ENCODE data around the gene CACNA1C. TPM values are rescaled to one million over a fixed set of nuclear protein-coding genes. Genes with fewer than 3 reads are reported as not detected.
A peak's percentile ranks its signal among the peaks of the same experiment; 100 is the strongest.
"Not testable (repeated sequence)": the region's sequence is repeated elsewhere in the genome, so short reads cannot be mapped to it uniquely, and the experiment has no call there.

Gene CACNA1C
- total and polyA plus RNA-seq, 2 donors (not counting 1 experiment from before 2014, with no cell fraction given), result 7.6 to 11.4 TPM

- H3K36me3 ChIP-seq (ENCODE audit: control insufficient read depth, insufficient read depth, low read length), result no peaks in the 10 kb centered on the region
- H3K79me2 ChIP-seq (ENCODE audit: control insufficient read depth, insufficient read depth, low read length), result no peaks in the 10 kb centered on the region
- TF ChIP-seq EZH2 (IDR thresholded peaks at IDR 0.05; ENCODE audit: low read length, missing control alignments), result no peak
- no peak for TF ChIP-seq CTCF (conservative IDR thresholded peaks at IDR 0.05 in 1 of 2, IDR thresholded peaks at IDR 0.05 in 1 of 2; ENCODE audit: low read depth in 1 of 2, low read length in 2 of 2)
- H3K4me2 ChIP-seq (ENCODE audit: extremely low read depth, insufficient read depth, low read length), result no peak overlapping the region
- peaks cover 3% of the 10 kb centered on the region for H3K4me1 ChIP-seq (ENCODE audit: control insufficient read depth, extremely low read depth, insufficient read depth, low read length)
- no peaks in the 10 kb centered on the region for H3K9me3 ChIP-seq (ENCODE audit: control insufficient read depth, insufficient read depth, low read depth, low read length)
- H2AFZ ChIP-seq (ENCODE audit: low read length), result no peak overlapping the region
- no peaks in the 10 kb centered on the region for H4K20me1 ChIP-seq (ENCODE audit: control insufficient read depth, extremely low read depth, insufficient read depth, low read length)
- no peaks in the 10 kb centered on the region for H3K27me3 ChIP-seq (ENCODE audit: control insufficient read depth, insufficient read depth, low read length)
- H3K27ac ChIP-seq (ENCODE audit: insufficient read depth, low read length), result no peak overlapping the region
- no peak overlapping the region for H3K4me3 ChIP-seq (replicated peaks in 1 of 4; ENCODE audit: control extremely low read depth in 1 of 4, insufficient read depth in 1 of 4, low read depth in 3 of 4, low read length in 4 of 4)
- H3K9ac ChIP-seq (ENCODE audit: insufficient read depth, low read length), result no peak overlapping the region
- peak in 1 of 2 donors; percentile 25 for DNase-seq (ENCODE audit: low read depth in 2 of 2)
These were observed 73.1 kb downstream of the CACNA1C start for GRCh38 chr12:2125651-2126522.

GRCh38 chr12:2126676-2127406 is 74.1 kb downstream of the CACNA1C start:
- H3K27me3 ChIP-seq (ENCODE audit: control insufficient read depth, insufficient read depth, low read length), result no peaks in the 10 kb centered on the region
- no peaks in the 10 kb centered on the region for H3K36me3 ChIP-seq (ENCODE audit: control insufficient read depth, insufficient read depth, low read length)
- no peaks in the 10 kb centered on the region for H3K79me2 ChIP-seq (ENCODE audit: control insufficient read depth, insufficient read depth, low read length)
- DNase-seq (ENCODE audit: low read depth in 2 of 2), result no peak
- no peak overlapping the region for H2AFZ ChIP-seq (ENCODE audit: low read length)
- no peaks in the 10 kb centered on the region for H4K20me1 ChIP-seq (ENCODE audit: control insufficient read depth, extremely low read depth, insufficient read depth, low read length)
- no peak overlapping the region for H3K27ac ChIP-seq (ENCODE audit: insufficient read depth, low read length)
- no peaks in the 10 kb centered on the region for H3K9me3 ChIP-seq (ENCODE audit: control insufficient read depth, insufficient read depth, low read depth, low read length)
- H3K4me2 ChIP-seq (ENCODE audit: extremely low read depth, insufficient read depth, low read length), result no peak overlapping the region
- H3K4me1 ChIP-seq (ENCODE audit: control insufficient read depth, extremely low read depth, insufficient read depth, low read length), result no peaks in the 10 kb centered on the region
- no peak overlapping the region for H3K9ac ChIP-seq (ENCODE audit: insufficient read depth, low read length)
- no peak overlapping the region for H3K4me3 ChIP-seq (replicated peaks in 1 of 4; ENCODE audit: control extremely low read depth in 1 of 4, insufficient read depth in 1 of 4, low read depth in 3 of 4, low read length in 4 of 4)
- TF ChIP-seq EZH2 (IDR thresholded peaks at IDR 0.05; ENCODE audit: low read length, missing control alignments) (no peak), CTCF (conservative IDR thresholded peaks at IDR 0.05 in 1 of 2, IDR thresholded peaks at IDR 0.05 in 1 of 2; ENCODE audit: low read depth in 1 of 2, low read length in 2 of 2) (no peak)

DNA sequence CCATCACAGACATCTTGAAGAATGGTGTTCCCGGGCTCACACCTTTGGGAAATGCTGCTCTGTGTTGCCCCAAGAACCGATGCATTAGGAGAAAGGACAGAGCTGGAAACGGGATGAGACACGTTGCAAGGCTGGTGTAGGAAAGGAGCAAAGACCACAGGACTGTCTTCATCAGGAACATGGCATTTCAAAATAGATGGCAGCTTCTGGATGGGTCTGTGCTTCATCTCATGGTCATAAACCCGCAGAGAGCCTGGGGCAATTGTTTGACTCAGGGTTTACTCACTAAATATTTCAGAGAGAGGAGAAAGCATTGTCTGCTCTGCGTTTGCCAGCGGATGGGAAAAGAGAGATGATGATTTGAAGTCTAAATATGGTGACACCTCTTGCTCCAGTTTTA is 76.3 kb downstream of the CACNA1C start:
- H3K27me3 ChIP-seq (ENCODE audit: control insufficient read depth, insufficient read depth, low read length), result no peaks in the 10 kb centered on the region
- peak in 1 of 2 donors; percentile 50 for DNase-seq (ENCODE audit: low read depth in 2 of 2)
- no peak overlapping the region for H3K27ac ChIP-seq (ENCODE audit: insufficient read depth, low read length)
- H3K36me3 ChIP-seq (ENCODE audit: control insufficient read depth, insufficient read depth, low read length), result no peaks in the 10 kb centered on the region
- no peaks in the 10 kb centered on the region for H4K20me1 ChIP-seq (ENCODE audit: control insufficient read depth, extremely low read depth, insufficient read depth, low read length)
- no peaks in the 10 kb centered on the region for H3K4me1 ChIP-seq (ENCODE audit: control insufficient read depth, extremely low read depth, insufficient read depth, low read length)
- no peak overlapping the region for H3K4me3 ChIP-seq (replicated peaks in 1 of 4; ENCODE audit: control extremely low read depth in 1 of 4, insufficient read depth in 1 of 4, low read depth in 3 of 4, low read length in 4 of 4)
- no peaks in the 10 kb centered on the region for H3K9me3 ChIP-seq (ENCODE audit: control insufficient read depth, insufficient read depth, low read depth, low read length)
- no peaks in the 10 kb centered on the region for H3K79me2 ChIP-seq (ENCODE audit: control insufficient read depth, insufficient read depth, low read length)
- no peak for TF ChIP-seq EZH2 (IDR thresholded peaks at IDR 0.05; ENCODE audit: low read length, missing control alignments)
- TF ChIP-seq CTCF (conservative IDR thresholded peaks at IDR 0.05 in 1 of 2, IDR thresholded peaks at IDR 0.05 in 1 of 2; ENCODE audit: low read depth in 1 of 2, low read length in 2 of 2), result no peak
- H3K4me2 ChIP-seq (ENCODE audit: extremely low read depth, insufficient read depth, low read length), result no peak overlapping the region
- no peak overlapping the region for H2AFZ ChIP-seq (ENCODE audit: low read length)
- no peak overlapping the region for H3K9ac ChIP-seq (ENCODE audit: insufficient read depth, low read length)

DNA sequence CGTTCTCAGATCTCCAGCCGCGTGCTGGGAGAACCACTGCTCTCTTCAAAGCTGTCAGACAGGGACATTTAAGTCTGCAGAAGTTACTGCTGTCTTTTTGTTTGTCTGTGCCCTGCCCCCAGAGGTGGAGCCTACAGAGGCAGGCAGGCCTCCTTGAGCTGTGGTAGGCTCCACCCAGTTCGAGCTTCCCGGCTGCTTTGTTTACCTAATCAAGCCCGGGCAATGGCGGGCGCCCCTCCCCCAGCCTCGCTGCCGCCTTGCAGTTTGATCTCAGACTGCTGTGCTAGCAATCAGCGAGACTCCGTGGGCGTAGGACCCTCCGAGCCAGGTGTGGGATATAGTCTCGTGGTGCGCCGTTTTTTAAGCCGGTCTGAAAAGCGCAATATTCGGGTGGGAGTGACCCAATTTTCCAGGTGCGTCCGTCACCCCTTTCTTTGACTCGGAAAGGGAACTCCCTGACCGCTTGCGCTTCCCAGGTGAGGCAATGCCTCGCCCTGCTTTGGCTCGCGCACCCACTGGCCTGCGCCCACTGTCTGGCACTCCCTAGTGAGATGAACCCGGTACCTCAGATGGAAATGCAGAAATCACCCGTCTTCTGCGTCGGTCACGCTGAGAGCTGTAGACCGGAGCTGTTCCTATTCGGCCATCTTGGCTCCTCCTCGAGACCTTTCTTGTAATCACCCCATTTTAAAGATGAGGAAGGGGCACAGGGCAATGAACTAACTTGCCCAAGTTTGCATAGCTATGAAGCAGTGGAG is 83.1 kb downstream of the CACNA1C start:
- not testable (repeated sequence) for H3K4me2 ChIP-seq (ENCODE audit: extremely low read depth, insufficient read depth, low read length); H4K20me1 ChIP-seq (ENCODE audit: control insufficient read depth, extremely low read depth, insufficient read depth, low read length); H3K9ac ChIP-seq (ENCODE audit: insufficient read depth, low read length); H3K27me3 ChIP-seq (ENCODE audit: control insufficient read depth, insufficient read depth, low read length); H3K27ac ChIP-seq (ENCODE audit: insufficient read depth, low read length); DNase-seq (ENCODE audit: low read depth in 2 of 2); H3K4me1 ChIP-seq (ENCODE audit: control insufficient read depth, extremely low read depth, insufficient read depth, low read length); H3K4me3 ChIP-seq (replicated peaks in 1 of 4; ENCODE audit: control extremely low read depth in 1 of 4, insufficient read depth in 1 of 4, low read depth in 3 of 4, low read length in 4 of 4); H2AFZ ChIP-seq (ENCODE audit: low read length); H3K79me2 ChIP-seq (ENCODE audit: control insufficient read depth, insufficient read depth, low read length); H3K36me3 ChIP-seq (ENCODE audit: control insufficient read depth, insufficient read depth, low read length); H3K9me3 ChIP-seq (ENCODE audit: control insufficient read depth, insufficient read depth, low read depth, low read length)
